C4-2B (cell line): ENCODE data around the gene SLC24A4.

Experiments used
- H3K27ac ChIP-seq: fragments of 450-650 bp; 2 replicates; pipeline ENCODE4 v1.5.1; 2017
- CTCF ChIP-seq: fragments of 450-650 bp; conservative IDR thresholded peaks from 2 replicates; pipeline ENCODE4 v1.5.1; 2017; ENCODE audit warnings: mild to moderate bottlenecking
- ZFX ChIP-seq: fragments of 450-650 bp; IDR thresholded peaks from 2 replicates; pipeline ENCODE4 v1.6.1; 2017

Gene SLC24A4

GRCh38 chr14:92458136-92459029, 135.4 kb downstream of the SLC24A4 start:
- no peak overlapping the region for H3K27ac ChIP-seq
- no peak for TF ChIP-seq ZFX
- no peak for TF ChIP-seq CTCF

- no peak overlapping the region for H3K27ac ChIP-seq
- TF ChIP-seq ZFX (no peak), CTCF (no peak)
Observed at GRCh38 chr14:92459030-92459949, 136.3 kb downstream of the SLC24A4 start.

- no peak overlapping the region for H3K27ac ChIP-seq
- TF ChIP-seq CTCF = no peak
- TF ChIP-seq ZFX = no peak
Observed at GRCh38 chr14:92459950-92460421, 137.0 kb downstream of the SLC24A4 start.

- H3K27ac ChIP-seq = no peak overlapping the region
- TF ChIP-seq CTCF (no peak), ZFX (no peak)
Observed at GRCh38 chr14:92460541-92460915, 137.6 kb downstream of the SLC24A4 start.

GRCh38 chr14:92460916-92461579, 138.1 kb downstream of the SLC24A4 start:
- TF ChIP-seq ZFX = no peak
- no peak for TF ChIP-seq CTCF
- H3K27ac ChIP-seq = no peak overlapping the region

- no peak overlapping the region for H3K27ac ChIP-seq
- TF ChIP-seq ZFX (no peak), CTCF (no peak)
Observed at GRCh38 chr14:92461891-92462290, 138.9 kb downstream of the SLC24A4 start.
